Nephron (organoid): ENCODE measurements around the gene CSAD.

Experiments
- H3K27ac Mint-ChIP-seq, 3 experiments: 2 replicates each; pipeline ENCODE4 v1.8.0; 2020; ENCODE audit warnings: mixed read lengths in 3 of 3, mild to moderate bottlenecking in 2 of 3, moderate library complexity in 1 of 3
- H3K27me3 Mint-ChIP-seq: 2 replicates; pipeline ENCODE4 v1.8.0; 2021; ENCODE audit warnings: low read depth, mild to moderate bottlenecking, moderate library complexity, mixed read lengths
- H3K36me3 Mint-ChIP-seq: 2 replicates; pipeline ENCODE4 v1.8.0; 2020; ENCODE audit warnings: low read depth, mixed read lengths
- H3K4me1 Mint-ChIP-seq: 2 replicates; pipeline ENCODE4 v1.8.0; 2020; ENCODE audit warnings: mixed read lengths
- H3K4me3 Mint-ChIP-seq, 3 experiments: 2 replicates each; pipeline ENCODE4 v1.8.0; 2020; ENCODE audit warnings: mild to moderate bottlenecking in 3 of 3, mixed read lengths in 3 of 3, moderate library complexity in 2 of 3
- H3K9me3 Mint-ChIP-seq: 2 replicates; pipeline ENCODE4 v1.8.0; 2020; ENCODE audit warnings: mixed read lengths
- CTCF ChIP-seq, 3 experiments: fragments of 200-600 bp; sonication (generic); IDR thresholded peaks; one replicate each; pipeline ENCODE4 v1.5.0; 2021; ENCODE audit warnings: antibody characterized with exemption in 3 of 3; ENCODE audit not compliant: unreplicated experiment in 3 of 3

The CSAD gene

GRCh38 chr12:53127169-53127568 is 53.6 kb downstream of the CSAD start:
- no peaks in the 10 kb centered on the region for H3K36me3 Mint-ChIP-seq
- H3K4me3 Mint-ChIP-seq = no peak overlapping the region
- no peaks in the 10 kb centered on the region for H3K4me1 Mint-ChIP-seq
- peaks cover 3% of the 10 kb centered on the region for H3K9me3 Mint-ChIP-seq
- H3K27me3 Mint-ChIP-seq = peaks cover 6% of the 10 kb centered on the region
- no peak overlapping the region for H3K27ac Mint-ChIP-seq
- TF ChIP-seq CTCF (IDR thresholded peaks at IDR 0.05; ENCODE audit: unreplicated experiment in 3 of 3) = no peak

- H3K27ac Mint-ChIP-seq = no peak overlapping the region
- peaks cover 3% of the 10 kb centered on the region for H3K9me3 Mint-ChIP-seq
Observed at GRCh38 chr12:53124352-53124723, 56.4 kb downstream of the CSAD start.

GRCh38 chr12:53123578-53124351 is 57.0 kb downstream of the CSAD start:
- no peak overlapping the region for H3K27ac Mint-ChIP-seq
- no peaks in the 10 kb centered on the region for H3K4me1 Mint-ChIP-seq
- H3K36me3 Mint-ChIP-seq = no peaks in the 10 kb centered on the region

More at GRCh38 chr12:53124352-53124723, 56.4 kb downstream of the CSAD start:
- H3K4me3 Mint-ChIP-seq = no peak overlapping the region
- H3K4me1 Mint-ChIP-seq = no peaks in the 10 kb centered on the region
- H3K36me3 Mint-ChIP-seq = no peaks in the 10 kb centered on the region
- H3K27me3 Mint-ChIP-seq = peaks cover 9% of the 10 kb centered on the region
- TF ChIP-seq CTCF (IDR thresholded peaks at IDR 0.05; ENCODE audit: unreplicated experiment in 3 of 3) = no peak

GRCh38 chr12:53122961-53123468 is 57.7 kb downstream of the CSAD start:
- Mint-ChIP-seq H3K9me3 (peaks cover 3% of the 10 kb centered on the region), H3K27me3 (peaks cover 12% of the 10 kb centered on the region), H3K4me1 (no peaks in the 10 kb centered on the region), H3K27ac (no peak overlapping the region), H3K36me3 (no peaks in the 10 kb centered on the region), H3K4me3 (no peak overlapping the region)
- no peak for TF ChIP-seq CTCF (IDR thresholded peaks at IDR 0.05; ENCODE audit: unreplicated experiment in 3 of 3)

More at GRCh38 chr12:53123578-53124351, 57.0 kb downstream of the CSAD start:
- Mint-ChIP-seq H3K27me3 (peaks cover 9% of the 10 kb centered on the region), H3K9me3 (peaks cover 3% of the 10 kb centered on the region), H3K4me3 (no peak overlapping the region)
- no peak for TF ChIP-seq CTCF (IDR thresholded peaks at IDR 0.05; ENCODE audit: unreplicated experiment in 3 of 3)

- H3K27ac Mint-ChIP-seq = no peak overlapping the region
- H3K4me1 Mint-ChIP-seq = peaks cover 7% of the 10 kb centered on the region
- no peaks in the 10 kb centered on the region for H3K36me3 Mint-ChIP-seq
- no peak for TF ChIP-seq CTCF (IDR thresholded peaks at IDR 0.05; ENCODE audit: unreplicated experiment in 3 of 3)
- H3K9me3 Mint-ChIP-seq = no peaks in the 10 kb centered on the region
- peaks cover 19% of the 10 kb centered on the region for H3K27me3 Mint-ChIP-seq
- no peak overlapping the region for H3K4me3 Mint-ChIP-seq
Observed at GRCh38 chr12:53120685-53121525, 59.8 kb downstream of the CSAD start.
